ENCODE data around the gene ZFAND2A.

DNA sequence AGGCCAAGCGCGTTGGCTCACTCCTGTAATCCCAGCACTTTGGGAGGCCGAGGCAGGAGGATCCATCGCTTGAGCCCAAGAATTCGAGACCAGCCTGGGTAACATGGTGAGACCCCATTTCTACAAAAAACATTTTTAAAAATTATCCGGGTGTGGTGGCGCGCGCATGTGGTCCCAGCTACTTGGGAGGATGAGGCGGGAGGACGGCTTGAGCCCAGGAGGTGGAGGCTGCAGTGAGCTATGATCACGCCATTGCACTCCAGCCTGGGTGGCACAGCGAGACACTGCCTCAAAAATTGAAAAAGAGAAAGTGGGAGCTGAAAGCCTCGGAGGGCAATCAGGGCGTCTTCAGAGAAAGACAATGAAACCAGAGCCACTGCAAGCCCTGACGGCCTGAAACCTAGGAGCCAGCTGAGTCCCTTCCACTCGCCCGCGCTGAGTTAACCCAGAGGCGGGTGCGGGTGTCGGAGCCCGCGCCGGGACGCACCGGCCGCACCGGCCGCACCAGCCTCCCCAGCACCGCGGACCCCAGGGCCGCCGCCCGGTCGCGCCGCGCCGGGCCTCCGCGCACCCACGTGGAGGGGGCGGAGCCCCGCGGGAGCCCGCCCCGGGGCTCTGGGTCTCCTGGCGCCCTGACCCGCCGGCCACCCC, 22.4 kb downstream of the ZFAND2A start:
- TF ChIP-seq, protein P1, sequence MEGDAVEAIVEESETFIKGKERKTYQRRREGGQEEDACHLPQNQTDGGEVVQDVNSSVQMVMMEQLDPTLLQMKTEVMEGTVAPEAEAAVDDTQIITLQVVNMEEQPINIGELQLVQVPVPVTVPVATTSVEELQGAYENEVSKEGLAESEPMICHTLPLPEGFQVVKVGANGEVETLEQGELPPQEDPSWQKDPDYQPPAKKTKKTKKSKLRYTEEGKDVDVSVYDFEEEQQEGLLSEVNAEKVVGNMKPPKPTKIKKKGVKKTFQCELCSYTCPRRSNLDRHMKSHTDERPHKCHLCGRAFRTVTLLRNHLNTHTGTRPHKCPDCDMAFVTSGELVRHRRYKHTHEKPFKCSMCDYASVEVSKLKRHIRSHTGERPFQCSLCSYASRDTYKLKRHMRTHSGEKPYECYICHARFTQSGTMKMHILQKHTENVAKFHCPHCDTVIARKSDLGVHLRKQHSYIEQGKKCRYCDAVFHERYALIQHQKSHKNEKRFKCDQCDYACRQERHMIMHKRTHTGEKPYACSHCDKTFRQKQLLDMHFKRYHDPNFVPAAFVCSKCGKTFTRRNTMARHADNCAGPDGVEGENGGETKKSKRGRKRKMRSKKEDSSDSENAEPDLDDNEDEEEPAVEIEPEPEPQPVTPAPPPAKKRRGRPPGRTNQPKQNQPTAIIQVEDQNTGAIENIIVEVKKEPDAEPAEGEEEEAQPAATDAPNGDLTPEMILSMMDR (conservative IDR thresholded peaks at IDR 0.05) = no peak
- no peak for TF ChIP-seq EZH2 (IDR thresholded peaks at IDR 0.05; ENCODE audit: low read depth)

Measured in PC-9 (cell line).